Measurements from ENCODE around the gene ABCA10. TPM values are rescaled to one million over a fixed set of nuclear protein-coding genes. Genes with fewer than 3 reads are reported as not detected.

ABCA10 gene
- total and polyA plus RNA-seq, 4 donors = 0.32 to 5.5 (median 2.0) TPM

GRCh38 chr17:69218986-69219385, 9.6 kb downstream of the ABCA10 start:
- DNase-seq (ENCODE audit: low spot score) = no peak
- no peak for TF ChIP-seq JUND (IDR thresholded peaks at IDR 0.05)
- TF ChIP-seq YY1 (IDR thresholded peaks at IDR 0.05) = no peak
- no peak for TF ChIP-seq HNF4G (IDR thresholded peaks at IDR 0.05)
- no peak for TF ChIP-seq ATF3 (IDR thresholded peaks at IDR 0.05)
- TF ChIP-seq NR2F2 (IDR thresholded peaks at IDR 0.05) = no peak
- no peak for TF ChIP-seq RXRA (IDR thresholded peaks at IDR 0.05)
- TF ChIP-seq GABPA (IDR thresholded peaks at IDR 0.05 in 1 of 2, conservative IDR thresholded peaks at IDR 0.05 in 1 of 2) = no peak
- no peak for TF ChIP-seq RAD21 (IDR thresholded peaks at IDR 0.05)
- Histone ChIP-seq H3K9me3 (ENCODE audit: control insufficient read depth in 4 of 4, low read length in 3 of 4) (no peaks in the 10 kb centered on the region), H3K4me3 (ENCODE audit: low read depth in 1 of 3, low read length in 3 of 3) (no peak overlapping the region), H3K36me3 (ENCODE audit: control insufficient read depth in 4 of 4, insufficient read depth in 3 of 4, low read depth in 1 of 4, low read length in 3 of 4) (peaks cover 0 to 7% (median 3%) of the 10 kb centered on the region in 4 donors), H3K9ac (ENCODE audit: low read depth in 1 of 2, low read length in 2 of 2) (no peak overlapping the region), H3K4me1 (ENCODE audit: control insufficient read depth in 4 of 4, insufficient read depth in 4 of 4, low read length in 3 of 4) (no peaks in the 10 kb centered on the region), H3K27ac (ENCODE audit: low read depth in 1 of 2, low read length in 2 of 2) (no peak overlapping the region), H3K27me3 (ENCODE audit: control insufficient read depth in 4 of 4, insufficient read depth in 4 of 4, low read length in 3 of 4) (no peaks in the 10 kb centered on the region)
- whole genome bisulfite sequencing = 91% methylated on average over 3 of the region's 3 CpGs

- 95% methylated on average over 9 of the region's 9 CpGs for WGBS
- TF ChIP-seq SP1 (IDR thresholded peaks at IDR 0.05) (no peak), NR2F2 (IDR thresholded peaks at IDR 0.05) (no peak), FOXA1 (IDR thresholded peaks at IDR 0.05) (no peak), FOXA2 (IDR thresholded peaks at IDR 0.05) (no peak), YY1 (IDR thresholded peaks at IDR 0.05) (no peak), JUND (IDR thresholded peaks at IDR 0.05) (no peak), CTCF (IDR thresholded peaks at IDR 0.05; ENCODE audit: low read depth, low read length, missing input control) (no peak), EGR1 (IDR thresholded peaks at IDR 0.05; ENCODE audit: low read depth in 2 of 2) (no peak), RAD21 (IDR thresholded peaks at IDR 0.05) (no peak), MAX (IDR thresholded peaks at IDR 0.05) (no peak), HNF4G (IDR thresholded peaks at IDR 0.05) (no peak), TAF1 (conservative IDR thresholded peaks at IDR 0.05) (no peak), GABPA (IDR thresholded peaks at IDR 0.05 in 1 of 2, conservative IDR thresholded peaks at IDR 0.05 in 1 of 2) (no peak), REST (IDR thresholded peaks at IDR 0.05) (no peak), HNF4A (conservative IDR thresholded peaks at IDR 0.05) (no peak), ZBTB33 (IDR thresholded peaks at IDR 0.05) (no peak), RXRA (IDR thresholded peaks at IDR 0.05) (no peak)
- DNase-seq (ENCODE audit: low spot score) = no peak
- H3K27ac ChIP-seq (ENCODE audit: low read depth in 1 of 2, low read length in 2 of 2) = no peak overlapping the region
- H3K27me3 ChIP-seq (ENCODE audit: control insufficient read depth in 4 of 4, insufficient read depth in 4 of 4, low read length in 3 of 4) = no peaks in the 10 kb centered on the region
- peaks cover 0 to 7% (median 1%) of the 10 kb centered on the region in 4 donors for H3K36me3 ChIP-seq (ENCODE audit: control insufficient read depth in 4 of 4, insufficient read depth in 3 of 4, low read depth in 1 of 4, low read length in 3 of 4)
- H3K4me1 ChIP-seq (ENCODE audit: control insufficient read depth in 4 of 4, insufficient read depth in 4 of 4, low read length in 3 of 4) = no peaks in the 10 kb centered on the region
- H3K9me3 ChIP-seq (ENCODE audit: control insufficient read depth in 4 of 4, low read length in 3 of 4) = no peaks in the 10 kb centered on the region
- no peak overlapping the region for H3K9ac ChIP-seq (ENCODE audit: low read depth in 1 of 2, low read length in 2 of 2)
- H3K4me3 ChIP-seq (ENCODE audit: low read depth in 1 of 3, low read length in 3 of 3) = no peak overlapping the region
Observed at GRCh38 chr17:69213059-69213813, 15.4 kb downstream of the ABCA10 start.

All from liver (tissue), 9 donors.